Fibroblast of skin of right quadriceps (primary cell): ENCODE data around the gene TMEM61.
"Not testable (repeated sequence)": the region's sequence is repeated elsewhere in the genome, so short reads cannot be mapped to it uniquely, and the experiment has no call there.

ENCODE experiments used
- DNase-seq: peaks from one replicate; pipeline ENCODE4 v3.0.0-alpha.2; 2013

TMEM61 gene

DNA sequence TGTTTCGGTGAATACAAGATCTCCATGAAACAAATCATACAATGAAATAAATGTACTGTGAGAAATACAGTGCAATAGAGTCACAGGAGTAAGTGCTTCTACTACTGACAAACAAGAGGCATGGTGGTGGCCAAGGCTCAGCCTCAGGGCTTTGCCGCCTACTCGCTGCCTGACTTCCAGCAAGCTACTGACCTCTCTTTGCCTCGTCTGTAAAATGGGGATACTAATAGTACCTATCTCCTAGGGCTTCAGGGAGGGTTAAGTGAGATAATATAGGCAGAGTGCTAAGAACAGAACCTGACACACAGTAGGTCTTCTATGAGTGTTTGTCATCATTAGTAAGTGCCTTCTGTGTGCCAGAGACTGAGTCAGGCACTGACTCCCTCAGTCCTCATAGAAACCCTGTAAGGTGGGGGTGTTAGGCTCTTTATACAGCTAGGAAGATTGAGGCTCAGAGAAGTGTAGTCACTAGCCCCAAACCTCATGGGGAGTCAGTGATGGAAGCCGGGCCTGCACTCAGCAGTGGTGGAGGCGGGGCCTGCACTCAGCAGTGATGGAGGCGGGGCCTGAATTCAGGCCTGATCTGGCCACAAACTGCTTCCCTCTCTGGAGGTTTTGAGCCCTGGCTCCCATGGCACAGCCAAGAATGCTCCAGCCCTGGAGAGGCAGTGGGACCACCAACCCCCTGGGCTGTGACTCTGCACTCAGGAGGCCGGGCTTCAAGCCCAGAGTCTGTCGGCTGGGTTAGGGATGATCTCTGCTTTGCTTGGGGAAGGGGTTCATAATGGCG lies 25.1 kb downstream of the TMEM61 start:
- no peak for DNase-seq

DNA sequence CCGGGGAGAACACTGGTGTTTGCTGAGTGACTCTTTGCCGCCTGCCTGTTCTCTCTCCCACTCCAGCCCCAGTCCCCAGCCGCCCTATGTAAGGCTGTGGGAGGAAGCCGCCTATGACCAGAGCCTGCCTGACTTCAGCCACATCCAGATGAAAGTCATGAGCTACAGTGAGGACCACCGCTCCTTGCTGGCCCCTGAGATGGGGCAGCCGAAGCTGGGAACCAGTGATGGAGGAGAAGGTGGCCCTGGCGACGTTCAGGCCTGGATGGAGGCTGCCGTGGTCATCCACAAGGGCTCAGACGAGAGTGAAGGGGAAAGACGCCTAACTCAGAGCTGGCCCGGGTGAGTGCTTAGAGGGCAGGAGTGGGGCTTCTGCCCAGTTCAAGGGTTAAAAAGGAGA lies 26.5 kb downstream of the TMEM61 start:
- no peak for DNase-seq

GRCh38 chr1:55007625-55008024 lies 27.2 kb downstream of the TMEM61 start:
- DNase-seq = peak; percentile 70

DNA sequence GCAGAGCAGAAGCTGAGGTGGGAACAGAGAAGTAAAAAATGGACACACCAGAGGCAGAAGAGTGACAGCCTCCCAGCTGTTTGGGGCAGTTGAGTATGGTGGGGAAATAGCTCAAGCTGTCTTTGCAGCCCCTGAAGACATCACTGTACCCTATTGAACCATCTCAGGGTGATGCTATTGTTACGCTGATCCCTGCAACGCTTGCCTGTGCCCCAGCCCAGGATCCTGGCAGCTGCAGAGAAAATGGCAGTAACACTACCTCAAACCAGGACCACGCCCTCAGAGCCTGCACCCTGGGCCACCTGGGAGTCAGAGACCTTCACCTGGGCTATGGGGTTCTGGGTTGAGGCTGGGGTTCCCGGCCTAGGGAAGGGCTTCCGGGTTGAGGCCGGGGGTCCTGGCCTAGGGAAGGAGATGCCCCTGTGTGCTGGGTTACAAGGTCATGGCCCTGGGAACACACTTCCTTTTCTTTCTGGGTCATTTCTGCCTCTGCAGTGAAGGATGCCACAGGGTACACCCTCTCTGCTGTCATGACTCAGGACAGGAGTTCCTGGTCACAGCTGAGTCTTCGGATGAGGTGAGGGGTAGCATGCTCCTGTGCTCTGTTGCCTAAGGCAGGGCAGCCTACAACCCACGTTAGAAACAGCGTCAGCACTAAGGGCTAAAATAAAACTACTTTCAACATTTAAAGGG lies 29.9 kb downstream of the TMEM61 start:
- DNase-seq = no peak

DNA sequence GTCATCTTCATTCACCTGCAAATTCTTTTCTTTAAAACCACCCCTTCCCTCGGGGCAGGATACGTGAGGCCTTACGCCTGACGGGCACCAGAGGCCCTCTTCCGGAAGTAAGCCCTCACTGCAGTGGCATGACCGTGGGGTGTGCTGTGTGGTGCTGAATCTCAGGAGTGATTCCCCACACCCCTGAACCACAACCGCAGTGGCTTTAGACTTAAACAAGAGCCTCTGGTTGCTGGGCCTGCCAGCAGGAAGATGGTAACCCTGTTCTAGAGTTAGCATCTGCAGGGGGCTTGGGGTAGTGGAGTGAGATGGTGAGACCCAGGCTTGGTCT lies 30.4 kb downstream of the TMEM61 start:
- DNase-seq = no peak

GRCh38 chr1:55012661-55013060 lies 32.2 kb downstream of the TMEM61 start:
- DNase-seq = no peak

- DNase-seq = no peak
Observed at GRCh38 chr1:55015123-55015522, 34.7 kb downstream of the TMEM61 start.

GRCh38 chr1:55015731-55016620 lies 35.5 kb downstream of the TMEM61 start:
- no peak for DNase-seq

DNA sequence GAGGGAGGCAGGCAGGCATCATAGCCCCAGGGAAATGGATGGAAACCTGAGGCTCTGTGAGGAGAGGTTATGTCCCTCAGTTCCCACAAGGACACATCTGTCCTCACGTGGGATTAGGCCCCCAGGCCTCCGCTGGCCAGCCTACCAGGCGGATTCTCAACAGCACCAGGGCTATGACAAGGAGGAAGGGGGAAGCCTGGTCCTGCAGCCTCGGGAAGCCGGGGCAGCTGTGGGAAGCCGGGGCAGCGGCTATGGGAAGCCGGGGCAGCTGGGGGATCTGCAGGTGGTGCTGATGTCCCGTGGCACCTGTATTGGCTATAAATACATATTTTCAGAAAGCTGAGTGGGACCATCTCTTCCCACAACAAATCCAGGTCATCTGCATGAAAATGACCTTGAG lies 38.0 kb downstream of the TMEM61 start:
- no peak for DNase-seq

DNA sequence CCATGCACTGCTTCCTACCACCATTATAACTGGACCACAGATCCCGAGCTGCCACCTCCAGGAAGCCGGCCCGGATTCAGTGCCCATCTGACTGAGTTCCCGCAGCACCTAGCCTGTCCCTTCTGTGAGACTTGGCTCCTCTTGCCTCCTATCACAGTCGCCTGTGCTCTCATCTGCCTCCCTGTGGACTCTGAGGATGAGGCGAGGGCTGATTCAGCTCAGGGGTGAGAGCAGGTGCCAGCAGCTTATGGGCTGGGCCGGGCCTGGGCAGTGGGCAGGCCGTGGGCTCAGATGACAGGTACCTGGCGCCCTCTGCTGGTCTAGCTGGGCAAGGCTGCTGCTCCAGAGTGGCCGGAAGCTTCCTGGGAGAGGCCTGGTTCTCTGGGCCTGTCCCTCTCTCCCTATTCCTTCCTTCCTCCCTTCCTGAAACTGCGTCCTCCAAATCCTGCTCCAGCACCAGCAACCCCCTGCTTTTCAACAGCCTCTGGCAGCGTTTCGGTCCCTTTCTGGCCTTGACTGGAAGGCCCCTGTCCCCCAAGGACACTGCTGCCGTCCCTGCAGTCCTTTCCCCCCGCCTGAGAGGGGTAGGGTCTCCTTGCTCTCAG lies 41.6 kb downstream of the TMEM61 start:
- peak; percentile 86 for DNase-seq

DNA sequence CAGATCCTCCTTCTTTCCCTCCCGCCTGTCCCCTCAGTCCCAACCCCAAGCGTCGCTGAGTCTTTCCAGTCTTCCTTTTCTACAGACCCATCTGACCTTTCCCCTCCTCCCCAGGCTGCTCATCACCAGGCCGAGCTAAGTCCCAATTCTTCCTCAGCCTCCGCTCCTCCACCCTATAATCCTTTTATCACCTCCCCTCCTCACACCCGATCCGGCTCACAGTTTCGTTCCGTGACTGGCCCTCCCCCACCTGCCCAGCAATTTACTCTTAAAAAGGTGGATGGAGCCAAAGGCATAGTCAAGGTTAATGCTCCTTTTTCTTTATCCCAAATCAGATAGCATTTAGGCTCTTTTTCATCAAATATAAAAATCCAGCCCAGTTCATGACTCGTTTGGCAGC lies 43.7 kb downstream of the TMEM61 start:
- not testable (repeated sequence) for DNase-seq

GRCh38 chr1:55026682-55027081 lies 46.3 kb downstream of the TMEM61 start:
- not testable (repeated sequence) for DNase-seq

GRCh38 chr1:55031098-55031497 lies 50.7 kb downstream of the TMEM61 start:
- DNase-seq = not testable (repeated sequence)

- DNase-seq = no peak
Observed at GRCh38 chr1:55033265-55033614, 52.8 kb downstream of the TMEM61 start.

- DNase-seq = peak; percentile 10
Observed at GRCh38 chr1:55034476-55035133, 54.2 kb downstream of the TMEM61 start.

- DNase-seq = no peak
Observed at GRCh38 chr1:55035904-55036303, 55.5 kb downstream of the TMEM61 start.

GRCh38 chr1:55037733-55038551 lies 57.5 kb downstream of the TMEM61 start:
- no peak for DNase-seq

GRCh38 chr1:55038552-55038838 lies 58.1 kb downstream of the TMEM61 start:
- DNase-seq = no peak

DNA sequence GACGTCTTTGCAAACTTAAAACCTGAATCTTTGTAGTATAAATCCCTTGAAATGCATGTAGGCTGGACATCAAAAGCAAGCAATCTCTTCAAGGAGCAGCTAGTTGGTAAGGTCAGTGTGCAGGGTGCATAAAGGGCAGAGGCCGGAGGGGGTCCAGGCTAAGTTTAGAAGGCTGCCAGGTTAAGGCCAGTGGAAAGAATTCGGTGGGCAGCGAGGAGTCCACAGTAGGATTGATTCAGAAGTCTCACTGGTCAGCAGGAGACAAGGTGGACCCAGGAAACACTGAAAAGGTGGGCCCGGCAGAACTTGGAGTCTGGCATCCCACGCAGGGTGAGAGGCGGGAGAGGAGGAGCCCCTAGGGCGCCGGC lies 58.5 kb downstream of the TMEM61 start:
- no peak for DNase-seq

- DNase-seq = peak; percentile 46
Observed at GRCh38 chr1:55039342-55040082, 59.1 kb downstream of the TMEM61 start, which contains the start of gene PCSK9. PCSK9 (plus strand) TSS chr1:55039548; CDS start chr1:55039838, 290 bp downstream.
